Stimulated activated CD4-positive, alpha-beta T cell treated with anti-CD3 and anti-CD28 coated beads, Interleukin-2, amount 100 ng/mL, for 48 hours (primary cell): Measurements from ENCODE around the gene SYNGR2.

Experiments used
- DNase-seq, 2 donors: peaks; one replicate each; pipeline ENCODE4 v3.0.0-alpha.2; 2020

The SYNGR2 gene

GRCh38 chr17:78206298-78206697 is 37.9 kb downstream of the SYNGR2 start:
- no peak for DNase-seq

GRCh38 chr17:78208486-78208885 is 40.1 kb downstream of the SYNGR2 start:
- DNase-seq, result no peak

- no peak for DNase-seq
These were observed 41.7 kb downstream of the SYNGR2 start for GRCh38 chr17:78210111-78210510.

GRCh38 chr17:78211032-78211431 is 42.7 kb downstream of the SYNGR2 start:
- DNase-seq, result no peak

GRCh38 chr17:78214016-78214705 is 45.8 kb downstream of the SYNGR2 start, which contains the start of gene BIRC5:
Gene BIRC5 (plus strand): TSS chr17:78214253. CDS start chr17:78214317, 64 bp downstream.
- DNase-seq, result peak; percentile 93 to 96

GRCh38 chr17:78214706-78215061 is 46.3 kb downstream of the SYNGR2 start:
- no peak for DNase-seq

GRCh38 chr17:78219396-78220150 is 51.2 kb downstream of the SYNGR2 start:
- no peak for DNase-seq
